A549 (cell line): Measurements from ENCODE around the gene FGF6.

Experiments used
- CEBPB ChIP-seq, 2 experiments: fragments of >200 bp in 1 of 2; sonication (Bioruptor Twin) in 1 of 2; formaldehyde crosslinking in 1 of 2; IDR thresholded peaks; 2 replicates each; pipeline ENCODE4 v1.6.1; 2012 to 2016
- JUN ChIP-seq, 2 experiments: fragments of >200 bp; sonication (Bioruptor Twin); formaldehyde crosslinking; IDR thresholded peaks; 2 replicates in 1 of 2; 3 replicates in 1 of 2; pipeline ENCODE4 v1.6.1; 2016 to 2017
- KDM5A ChIP-seq: fragments of 200-600 bp; sonication (generic); IDR thresholded peaks from 2 replicates; pipeline ENCODE4 v1.6.1; 2016; ENCODE audit warnings: antibody characterized with exemption, mild to moderate bottlenecking
- NR3C1 ChIP-seq: fragments of >200 bp; sonication (Bioruptor Twin); formaldehyde crosslinking; IDR thresholded peaks from 3 replicates; pipeline ENCODE4 v1.6.1; 2017
- RAD21 ChIP-seq, 2 experiments: fragments of >200 bp in 1 of 2; sonication (Bioruptor Twin) in 1 of 2; formaldehyde crosslinking in 1 of 2; IDR thresholded peaks in 1 of 2; conservative IDR thresholded peaks in 1 of 2; 2 replicates in 1 of 2; 3 replicates in 1 of 2; pipeline ENCODE4 v1.6.1; 2012 to 2018; ENCODE audit warnings: inconsistent platforms in 1 of 2
- ZC3H11A ChIP-seq: fragments of 450-650 bp; IDR thresholded peaks from 2 replicates; pipeline ENCODE4 v1.6.1; 2014; ENCODE audit warnings: antibody characterized with exemption, mild to moderate bottlenecking
- TF ChIP-seq, protein P1 (sequence below): fragments of 250-450 bp; sonication (Bioruptor Pico); IDR thresholded peaks from 2 replicates; pipeline ENCODE4 v1.5.0; 2021; ENCODE audit warnings: mild to moderate bottlenecking, moderate library complexity, borderline replicate concordance
- TF ChIP-seq, protein P2 (sequence below): fragments of >200 bp; sonication (Bioruptor Twin); formaldehyde crosslinking; IDR thresholded peaks from 3 replicates; pipeline ENCODE4 v1.5.1; 2016

DNA sequence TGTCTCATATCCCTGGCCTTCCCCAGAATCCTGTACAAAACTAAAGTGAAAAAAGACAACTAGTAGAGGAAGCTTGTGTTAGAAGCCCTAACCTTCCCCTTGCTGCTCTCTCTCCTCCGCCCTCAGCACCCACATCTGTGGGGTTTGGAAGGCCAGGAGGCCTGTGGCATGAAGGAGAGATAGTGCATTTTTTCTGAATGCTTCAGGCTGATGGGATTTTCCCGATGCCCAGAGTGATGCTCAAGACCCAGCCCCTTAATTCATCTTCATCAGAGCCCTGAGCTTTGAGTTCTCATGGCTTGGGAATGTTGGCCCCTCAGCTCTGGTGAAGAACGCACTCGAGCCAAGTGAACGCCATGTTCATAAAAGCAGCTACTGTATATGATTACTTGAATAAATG lies 5.9 kb downstream of the FGF6 start:
- TF ChIP-seq, protein P1, sequence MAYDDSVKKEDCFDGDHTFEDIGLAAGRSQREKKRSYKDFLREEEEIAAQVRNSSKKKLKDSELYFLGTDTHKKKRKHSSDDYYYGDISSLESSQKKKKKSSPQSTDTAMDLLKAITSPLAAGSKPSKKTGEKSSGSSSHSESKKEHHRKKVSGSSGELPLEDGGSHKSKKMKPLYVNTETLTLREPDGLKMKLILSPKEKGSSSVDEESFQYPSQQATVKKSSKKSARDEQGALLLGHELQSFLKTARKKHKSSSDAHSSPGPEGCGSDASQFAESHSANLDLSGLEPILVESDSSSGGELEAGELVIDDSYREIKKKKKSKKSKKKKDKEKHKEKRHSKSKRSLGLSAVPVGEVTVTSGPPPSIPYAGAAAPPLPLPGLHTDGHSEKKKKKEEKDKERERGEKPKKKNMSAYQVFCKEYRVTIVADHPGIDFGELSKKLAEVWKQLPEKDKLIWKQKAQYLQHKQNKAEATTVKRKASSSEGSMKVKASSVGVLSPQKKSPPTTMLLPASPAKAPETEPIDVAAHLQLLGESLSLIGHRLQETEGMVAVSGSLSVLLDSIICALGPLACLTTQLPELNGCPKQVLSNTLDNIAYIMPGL (CRISPR knock-in tag): no peak
- TF ChIP-seq CEBPB (IDR thresholded peaks at IDR 0.05): no peak
- TF ChIP-seq, protein P2, sequence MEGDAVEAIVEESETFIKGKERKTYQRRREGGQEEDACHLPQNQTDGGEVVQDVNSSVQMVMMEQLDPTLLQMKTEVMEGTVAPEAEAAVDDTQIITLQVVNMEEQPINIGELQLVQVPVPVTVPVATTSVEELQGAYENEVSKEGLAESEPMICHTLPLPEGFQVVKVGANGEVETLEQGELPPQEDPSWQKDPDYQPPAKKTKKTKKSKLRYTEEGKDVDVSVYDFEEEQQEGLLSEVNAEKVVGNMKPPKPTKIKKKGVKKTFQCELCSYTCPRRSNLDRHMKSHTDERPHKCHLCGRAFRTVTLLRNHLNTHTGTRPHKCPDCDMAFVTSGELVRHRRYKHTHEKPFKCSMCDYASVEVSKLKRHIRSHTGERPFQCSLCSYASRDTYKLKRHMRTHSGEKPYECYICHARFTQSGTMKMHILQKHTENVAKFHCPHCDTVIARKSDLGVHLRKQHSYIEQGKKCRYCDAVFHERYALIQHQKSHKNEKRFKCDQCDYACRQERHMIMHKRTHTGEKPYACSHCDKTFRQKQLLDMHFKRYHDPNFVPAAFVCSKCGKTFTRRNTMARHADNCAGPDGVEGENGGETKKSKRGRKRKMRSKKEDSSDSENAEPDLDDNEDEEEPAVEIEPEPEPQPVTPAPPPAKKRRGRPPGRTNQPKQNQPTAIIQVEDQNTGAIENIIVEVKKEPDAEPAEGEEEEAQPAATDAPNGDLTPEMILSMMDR: no peak
- no peak for TF ChIP-seq RAD21 (conservative IDR thresholded peaks at IDR 0.05 in 1 of 2, IDR thresholded peaks at IDR 0.05 in 1 of 2)
- TF ChIP-seq KDM5A: no peak
- no peak for TF ChIP-seq NR3C1
- no peak for TF ChIP-seq JUN (IDR thresholded peaks at IDR 0.05)
- no peak for TF ChIP-seq ZC3H11A
